HG03196 (cell line): ENCODE measurements around the gene FBLN7.
"Not testable (repeated sequence)": the region's sequence is repeated elsewhere in the genome, so short reads cannot be mapped to it uniquely, and the experiment has no call there.

ENCODE experiments used
- ATAC-seq: cut with Tn5 transposase; IDR thresholded peaks from one replicate; pipeline ENCODE4 v1.9.1; 2021; ENCODE audit not compliant: unreplicated experiment

FBLN7 gene

GRCh38 chr2:112182581-112183034 lies 44.4 kb downstream of the FBLN7 start:
- no peak for ATAC-seq

DNA sequence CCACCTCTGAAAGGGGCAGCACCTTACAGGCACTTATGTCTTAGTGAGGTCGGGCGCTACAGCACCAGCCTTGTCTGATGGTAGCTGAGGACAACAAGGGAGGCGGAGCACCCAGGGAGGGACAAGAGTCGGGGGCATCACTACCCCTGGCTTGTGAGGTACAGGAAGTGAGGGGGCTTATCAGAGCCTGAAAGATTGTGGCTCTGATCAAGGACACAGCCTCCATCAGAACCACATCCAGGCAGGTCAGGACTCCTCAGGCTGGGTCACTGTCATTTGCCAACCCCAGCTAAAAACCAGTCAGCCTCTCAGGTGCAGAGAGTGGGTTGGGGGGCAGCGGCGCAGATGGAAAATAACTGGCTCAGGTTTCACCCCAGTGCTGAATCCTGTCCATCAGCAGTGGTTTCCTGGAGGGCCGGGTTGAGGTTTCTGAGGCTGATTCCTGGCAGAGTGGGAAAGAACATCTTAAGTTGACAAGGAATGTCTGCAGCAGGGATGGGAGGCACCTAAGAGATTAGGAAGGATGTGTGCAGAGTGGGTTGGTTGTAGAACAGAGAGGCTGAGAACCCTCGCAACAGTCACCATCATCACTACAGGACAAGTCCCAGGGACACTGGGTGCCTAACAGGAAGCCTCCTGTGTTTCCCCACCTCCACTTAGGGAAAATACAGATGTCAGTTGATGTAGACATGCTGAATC lies 45.3 kb downstream of the FBLN7 start:
- ATAC-seq, result no peak

DNA sequence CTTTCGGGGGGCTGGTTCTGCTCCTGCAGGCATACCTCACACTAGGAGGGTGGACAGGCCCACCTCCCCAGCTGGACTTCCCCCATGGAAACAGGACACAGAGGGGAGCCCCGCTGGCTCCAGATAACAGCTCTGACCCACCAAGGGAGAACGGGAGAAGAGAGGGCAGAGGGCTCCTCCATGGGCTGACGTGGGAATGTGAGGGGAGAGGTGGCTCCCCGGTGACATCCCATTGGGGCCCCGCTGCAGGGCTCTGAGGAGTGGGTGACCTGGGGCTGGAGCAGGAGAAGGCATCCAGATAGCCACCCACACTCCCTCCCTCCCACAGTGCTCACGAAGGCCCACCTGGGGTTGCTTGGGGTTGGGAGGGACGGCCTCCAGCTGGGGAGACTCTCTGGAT lies 45.9 kb downstream of the FBLN7 start:
- no peak for ATAC-seq

DNA sequence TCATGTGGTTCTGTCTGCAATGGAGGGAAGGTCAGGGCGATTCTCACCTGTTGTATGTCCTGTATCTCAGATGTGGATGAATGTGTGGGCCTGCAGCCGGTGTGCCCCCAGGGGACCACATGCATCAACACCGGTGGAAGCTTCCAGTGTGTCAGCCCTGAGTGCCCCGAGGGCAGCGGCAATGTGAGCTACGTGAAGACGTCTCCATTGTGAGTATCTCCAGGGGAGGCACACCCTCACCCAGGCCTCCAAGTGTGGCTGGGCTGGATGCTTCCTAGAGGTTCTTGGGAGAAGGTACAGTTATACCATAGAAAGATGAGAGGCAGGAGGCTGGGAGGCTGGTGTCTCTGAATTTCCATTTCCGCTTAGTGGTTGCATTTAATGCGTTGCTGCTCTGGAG lies 46.9 kb downstream of the FBLN7 start:
- no peak for ATAC-seq

DNA sequence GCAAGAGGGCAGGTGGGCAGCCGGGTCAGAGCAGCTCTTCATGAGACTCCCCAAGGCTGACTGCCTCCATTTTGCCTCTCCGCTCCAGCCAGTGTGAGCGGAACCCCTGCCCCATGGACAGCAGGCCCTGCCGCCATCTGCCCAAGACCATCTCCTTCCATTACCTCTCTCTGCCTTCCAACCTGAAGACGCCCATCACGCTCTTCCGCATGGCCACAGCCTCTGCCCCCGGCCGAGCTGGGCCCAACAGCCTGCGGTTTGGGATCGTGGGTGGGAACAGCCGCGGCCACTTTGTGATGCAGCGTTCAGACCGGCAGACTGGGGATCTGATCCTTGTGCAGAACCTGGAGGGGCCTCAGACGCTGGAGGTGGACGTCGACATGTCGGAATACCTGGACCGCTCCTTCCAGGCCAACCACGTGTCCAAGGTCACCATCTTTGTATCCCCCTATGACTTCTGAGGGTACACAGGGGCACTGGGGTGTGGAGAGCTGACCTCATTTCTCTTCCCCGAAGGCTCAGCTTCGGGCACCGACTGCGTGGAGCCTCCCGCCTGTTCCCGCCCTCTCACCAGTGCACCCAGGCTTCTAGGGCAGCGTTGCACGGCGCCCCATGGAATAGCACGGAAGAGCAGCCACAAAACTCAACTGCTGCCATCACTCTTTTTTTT lies 49.0 kb downstream of the FBLN7 start:
- no peak for ATAC-seq

GRCh38 chr2:112187805-112188596 lies 49.8 kb downstream of the FBLN7 start:
- ATAC-seq, result no peak

DNA sequence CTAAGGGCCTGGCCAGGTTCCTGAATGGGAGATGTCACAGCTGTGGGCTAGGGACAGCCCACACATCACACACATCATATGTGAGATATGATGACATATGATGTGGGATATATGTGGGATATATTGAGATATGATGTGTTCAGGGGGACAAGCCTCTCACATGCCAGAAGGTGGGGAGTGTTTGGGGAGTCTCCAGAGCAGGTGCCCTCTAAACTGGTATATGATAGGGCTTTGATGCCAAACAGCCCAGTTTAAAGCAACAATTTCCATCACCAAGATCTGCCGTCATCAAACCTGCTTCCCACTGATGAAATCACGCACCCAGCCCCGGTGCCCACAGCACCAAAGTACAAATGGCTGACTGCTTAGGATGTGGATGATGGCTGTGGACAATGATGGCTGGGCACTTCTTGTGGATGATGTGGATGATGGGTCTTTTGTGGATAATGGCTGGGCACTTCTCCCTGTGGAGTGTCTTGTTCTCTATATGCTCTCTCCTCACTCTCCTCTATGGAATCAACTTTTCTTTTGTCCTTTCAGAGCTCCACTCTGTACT lies 50.9 kb downstream of the FBLN7 start:
- ATAC-seq, result no peak

- no peak for ATAC-seq
Measured at GRCh38 chr2:112194028-112194427, 55.8 kb downstream of the FBLN7 start.

DNA sequence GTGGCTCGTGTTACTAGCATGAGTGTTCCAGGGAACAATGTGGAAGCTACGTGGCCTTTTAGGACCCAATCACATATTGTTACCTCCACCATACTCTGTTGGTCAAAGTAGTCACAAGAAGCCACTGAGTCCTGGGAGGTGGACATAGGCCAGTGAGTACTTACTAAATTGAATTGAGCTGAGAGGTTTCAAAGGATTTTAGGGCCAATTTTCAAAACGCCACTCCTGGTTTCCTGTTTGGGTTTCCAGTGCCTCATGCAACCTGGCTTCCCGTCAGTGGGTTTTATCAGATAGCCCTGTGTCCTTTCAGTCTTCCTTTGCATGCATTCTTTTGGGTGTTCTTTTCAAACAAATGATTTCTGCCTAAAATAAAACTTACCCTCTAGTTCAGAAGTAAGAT lies 56.3 kb downstream of the FBLN7 start:
- ATAC-seq, result no peak

DNA sequence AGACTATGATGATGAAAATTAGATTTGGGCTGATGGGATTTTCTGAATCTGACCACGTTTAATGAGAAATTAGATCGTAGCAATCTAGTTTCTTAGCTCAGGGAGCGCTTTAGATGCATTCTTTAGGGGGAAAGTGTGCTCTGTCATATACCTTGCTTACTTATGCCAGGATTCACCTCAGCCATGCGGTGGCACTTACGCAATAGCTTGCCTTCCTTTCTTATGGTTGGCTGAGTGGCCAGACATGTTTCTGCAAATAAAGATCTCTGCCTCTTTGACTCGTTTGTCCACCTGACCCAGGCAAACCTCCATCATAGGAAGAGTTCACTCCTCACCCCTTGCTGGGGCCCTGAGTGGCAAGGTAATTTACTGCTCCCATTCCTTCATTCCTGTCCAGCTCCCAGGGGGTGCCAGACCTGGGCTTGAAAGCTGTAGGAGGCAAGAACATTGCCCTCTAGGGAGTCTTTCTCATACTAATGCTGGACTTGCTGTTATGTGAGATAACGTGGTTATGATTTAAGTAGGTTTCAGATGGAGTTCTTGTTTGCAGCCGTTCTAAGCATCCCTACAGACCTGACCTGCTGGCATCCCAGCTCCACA lies 57.1 kb downstream of the FBLN7 start:
- ATAC-seq, result no peak

DNA sequence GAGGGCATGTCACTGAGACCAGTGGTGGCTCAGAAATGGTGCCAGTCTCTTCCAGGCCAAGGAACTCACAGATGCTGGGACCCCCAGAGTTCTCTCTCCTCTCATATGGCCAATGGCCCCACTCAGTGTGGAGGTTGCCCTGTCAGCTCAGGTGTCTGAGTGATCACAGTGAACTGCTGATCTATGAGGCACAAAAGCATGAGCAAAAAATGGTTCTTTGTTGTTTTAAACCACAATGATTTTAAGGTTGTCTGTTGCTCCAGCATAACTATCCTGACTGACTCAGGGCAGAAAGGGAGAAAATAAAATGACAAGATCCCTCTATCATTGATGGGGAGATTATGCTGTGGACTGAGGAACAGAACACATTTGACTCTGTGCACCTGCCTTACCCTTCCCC lies 57.8 kb downstream of the FBLN7 start:
- ATAC-seq, result no peak

GRCh38 chr2:112197868-112198267 lies 59.7 kb downstream of the FBLN7 start:
- no peak for ATAC-seq

DNA sequence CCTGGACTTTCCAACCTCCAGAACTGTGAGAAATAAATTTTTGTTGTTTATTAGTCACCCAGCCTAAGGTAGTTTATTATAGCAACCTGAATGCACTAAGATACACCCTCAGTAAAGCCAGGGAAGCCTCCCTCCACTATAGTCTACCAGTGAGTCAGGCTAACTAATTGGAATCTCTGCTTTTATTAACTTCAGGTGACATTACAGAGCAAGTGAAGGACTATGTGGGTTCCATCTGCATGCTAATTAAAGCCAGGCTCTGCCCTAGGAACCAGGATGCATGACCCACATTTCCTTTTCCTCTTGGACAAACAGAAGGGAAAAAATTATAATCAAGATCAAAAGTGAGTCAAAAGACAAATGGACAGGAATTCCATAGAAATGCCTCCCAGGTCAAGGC lies 60.6 kb downstream of the FBLN7 start:
- ATAC-seq, result no peak

GRCh38 chr2:112199188-112199587 lies 61.0 kb downstream of the FBLN7 start:
- no peak for ATAC-seq

DNA sequence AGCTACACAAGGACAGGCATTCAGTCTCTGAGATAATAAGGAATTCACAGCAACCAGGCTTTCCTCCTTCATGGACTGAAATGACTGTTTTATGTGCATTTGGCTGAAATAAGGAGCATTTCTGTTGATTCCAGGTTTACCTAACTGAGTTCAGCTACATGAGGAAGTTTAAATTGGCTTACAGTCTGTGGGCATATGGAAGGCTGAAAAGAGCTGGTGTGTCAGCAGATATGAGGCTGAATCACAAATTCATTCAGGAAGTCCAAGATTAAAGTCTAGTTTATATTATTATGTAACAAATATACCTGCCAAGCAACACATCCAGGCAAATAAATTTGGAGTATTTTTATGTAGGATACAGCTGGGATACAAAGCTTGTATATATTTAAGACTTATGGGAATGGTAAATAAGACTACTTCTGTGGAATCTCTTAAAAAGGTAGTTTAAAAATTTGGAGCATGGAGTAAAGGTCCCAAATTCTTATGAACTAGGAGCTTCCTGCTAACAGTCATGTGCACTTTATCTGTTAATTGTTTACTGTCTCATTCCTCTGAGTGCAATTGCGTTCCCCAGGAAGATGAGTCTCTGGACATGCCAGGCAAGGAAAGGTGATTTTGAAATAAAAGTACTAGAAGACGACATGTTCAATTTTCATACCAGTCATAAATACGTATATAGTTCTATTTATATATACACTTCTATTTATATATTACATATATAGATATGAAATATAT lies 63.7 kb downstream of the FBLN7 start:
- no peak for ATAC-seq

DNA sequence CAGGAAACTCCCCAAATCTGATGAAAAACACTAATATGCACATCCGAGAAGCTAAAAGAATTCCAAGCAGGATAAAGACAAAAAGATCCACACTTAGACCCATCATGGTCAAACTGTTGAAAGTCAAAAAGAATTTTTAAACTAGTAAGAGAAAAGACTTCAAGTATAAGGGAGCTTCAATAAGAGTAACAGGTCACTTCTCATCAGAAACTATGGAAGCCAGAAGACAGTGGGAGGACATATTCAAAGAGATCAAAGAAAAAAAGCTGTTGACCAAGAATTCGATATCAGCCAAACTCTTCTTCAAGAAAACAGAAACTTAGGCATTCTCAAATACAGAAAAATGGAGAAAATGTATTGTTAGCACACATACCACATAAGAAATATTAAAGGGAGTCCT lies 66.2 kb downstream of the FBLN7 start:
- ATAC-seq, result no peak

- not testable (repeated sequence) for ATAC-seq
Measured at GRCh38 chr2:112207905-112208304, 69.7 kb downstream of the FBLN7 start.

DNA sequence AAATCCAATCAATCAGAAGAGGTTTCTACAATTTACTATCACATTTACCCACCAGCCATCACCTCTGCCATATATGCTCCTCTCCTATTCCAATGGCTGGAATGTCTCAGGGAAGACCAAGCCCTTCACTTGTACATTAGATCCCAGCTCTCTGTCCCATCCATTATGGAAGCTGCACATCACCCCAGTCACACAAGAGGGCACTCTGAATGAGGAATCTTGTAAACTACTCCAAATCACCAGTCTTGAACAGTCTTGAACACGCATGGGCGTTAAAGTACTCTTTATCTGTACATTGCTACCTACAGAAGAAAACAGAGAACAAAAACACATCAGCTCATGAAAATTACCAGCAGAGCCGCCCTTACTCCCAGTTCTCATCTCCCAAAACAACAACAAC lies 78.0 kb downstream of the FBLN7 start:
- no peak for ATAC-seq

- ATAC-seq, result no peak
Measured at GRCh38 chr2:112217854-112218253, 79.7 kb downstream of the FBLN7 start.

DNA sequence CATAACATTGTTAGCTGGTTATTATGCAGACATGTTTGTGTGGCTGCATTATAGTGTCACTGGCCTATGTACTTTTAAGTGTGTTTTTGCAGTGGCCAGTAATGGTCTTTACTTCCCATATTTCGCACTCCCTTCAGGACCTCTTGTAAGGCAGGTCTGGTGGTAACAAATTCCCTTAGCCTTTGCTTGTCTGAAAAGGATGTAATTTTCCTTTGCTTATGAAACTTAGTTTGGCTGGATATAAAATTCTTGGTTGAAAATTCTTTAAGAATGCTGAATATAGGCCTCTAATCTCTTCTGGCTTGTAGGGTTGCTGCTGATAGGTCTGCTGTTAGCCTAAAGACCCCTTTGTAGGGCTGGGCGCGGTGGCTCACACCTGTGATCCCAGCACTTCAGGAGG lies 82.0 kb downstream of the FBLN7 start:
- ATAC-seq, result no peak

DNA sequence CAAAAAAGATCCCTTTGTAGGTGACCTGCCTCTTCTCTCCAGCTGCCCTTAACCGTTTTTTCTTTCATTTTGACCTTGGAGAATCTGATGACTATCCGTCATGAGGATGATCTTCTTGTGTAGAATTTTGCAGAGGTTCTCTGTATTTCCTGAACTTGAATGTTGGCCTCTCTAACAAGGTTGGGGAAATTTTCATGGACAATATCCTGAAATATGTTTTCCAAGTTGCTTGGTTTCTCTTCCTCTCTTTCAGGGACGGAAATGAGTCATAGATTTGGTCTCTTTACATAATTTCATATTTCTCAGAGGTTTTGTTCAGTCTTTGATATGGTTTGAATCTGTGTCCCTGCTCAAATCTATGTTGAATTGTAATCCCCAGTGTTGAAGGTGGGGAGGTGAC lies 82.6 kb downstream of the FBLN7 start:
- no peak for ATAC-seq
